SK-N-SH treated with all-trans-retinoic acid at 6 μM for 48 hours (cell line): ENCODE measurements around the gene UST.

ENCODE experiments used
- CSDC2 ChIP-seq: fragments of 250-450 bp; sonication (Bioruptor Pico); IDR thresholded peaks from 2 replicates; pipeline ENCODE4 v1.5.0; 2020; ENCODE audit warnings: mild to moderate bottlenecking, moderate library complexity
- OSR1 ChIP-seq: fragments of 250-450 bp; sonication (Bioruptor Pico); IDR thresholded peaks from 2 replicates; pipeline ENCODE4 v1.8.0; 2022; ENCODE audit warnings: moderate library complexity, mild to moderate bottlenecking, inconsistent platforms
- RARB ChIP-seq: fragments of 250-450 bp; sonication (Bioruptor Pico); IDR thresholded peaks from 2 replicates; pipeline ENCODE4 v1.8.0; 2021; ENCODE audit warnings: mild to moderate bottlenecking, moderate library complexity
- SNAI2 ChIP-seq: fragments of 250-450 bp; sonication (Bioruptor Pico); IDR thresholded peaks from 2 replicates; pipeline ENCODE4 v1.5.0; 2020; ENCODE audit warnings: mild to moderate bottlenecking, moderate library complexity
- TSHZ2 ChIP-seq: fragments of 250-450 bp; sonication (Bioruptor Pico); IDR thresholded peaks from 2 replicates; pipeline ENCODE4 v1.5.0; 2020; ENCODE audit warnings: mild to moderate bottlenecking, moderate library complexity
- ZFP30 ChIP-seq: fragments of 450-650 bp; formaldehyde crosslinking; IDR thresholded peaks from 2 replicates; pipeline ENCODE4 v1.5.0; 2022; ENCODE audit warnings: mild to moderate bottlenecking, moderate library complexity

- TF ChIP-seq ZFP30 (no peak), CSDC2 (CRISPR knock-in tag) (no peak), OSR1 (CRISPR knock-in tag) (no peak), SNAI2 (CRISPR knock-in tag) (no peak), TSHZ2 (CRISPR knock-in tag) (no peak), RARB (no peak)
Observed at GRCh38 chr6:148934539-148934938, 187.7 kb downstream of the UST start.
